B cell (primary cell): ENCODE data around the gene BAHCC1. TPM values are rescaled to one million over a fixed set of nuclear protein-coding genes. Genes with fewer than 3 reads are reported as not detected.

Experiments
- ATAC-seq: fragments of 200-7000 bp; cut with Tn5 transposase; one replicate; pipeline ENCODE4 v1.10.0; 2021; ENCODE audit warnings: low read depth, mild to moderate bottlenecking, moderate number of reproducible peaks, moderate library complexity
- CTCF ChIA-PET: fragments of 350-600 bp; sonication (Branson Sonifier 250); formaldehyde crosslinking; loops from one replicate; lab custom pipeline; 2021; ENCODE audit warnings: antibody characterized with exemption, inconsistent platforms; lab: Charles Lee
- POLR2A ChIA-PET: fragments of 350-600 bp; sonication (Branson Sonifier 250); formaldehyde crosslinking; loops from one replicate; lab custom pipeline; 2021; ENCODE audit warnings: antibody characterized with exemption; lab: Charles Lee
- DNase-seq: peaks from one replicate; pipeline ENCODE4 v3.0.0; 2013
- H2AFZ ChIP-seq: 2 replicates; pipeline ENCODE4 v1.6.1; 2012; ENCODE audit warnings: mild to moderate bottlenecking, low read depth, low read length; ENCODE audit not compliant: insufficient read depth, poor library complexity, severe bottlenecking
- H3K27ac ChIP-seq, 2 donors: 1 replicate in 1 of 2; 2 replicates in 1 of 2; pipeline ENCODE4 v1.5.1; 2012 to 2013; ENCODE audit warnings: low read length in 2 of 2, mild to moderate bottlenecking in 2 of 2, moderate library complexity in 1 of 2
- H3K27me3 ChIP-seq, 4 experiments: fragments of 200-600 bp in 1 of 4; sonication (generic) in 1 of 4; replicated peaks in 1 of 4; 1 replicate in 2 of 4; 2 replicates in 2 of 4; pipeline versions ENCODE4 v1.6.1 to v1.7.0; 2013 to 2016; ENCODE audit warnings: low read length in 3 of 4, mild to moderate bottlenecking in 2 of 4, mixed read lengths in 1 of 4, moderate library complexity in 1 of 4; ENCODE audit not compliant: insufficient read depth in 4 of 4, control insufficient read depth in 3 of 4; ENCODE audit errors: control extremely low read depth in 1 of 4
- H3K36me3 ChIP-seq, 2 experiments: replicated peaks in 1 of 2; 1 replicate in 1 of 2; 2 replicates in 1 of 2; pipeline versions ENCODE4 v1.6.1 to v1.7.1; 2013; ENCODE audit warnings: low read length in 1 of 2; ENCODE audit not compliant: insufficient read depth in 2 of 2, control insufficient read depth in 1 of 2; ENCODE audit errors: control extremely low read depth in 1 of 2, extremely low read depth in 1 of 2
- H3K4me1 ChIP-seq, 2 donors: fragments of 200-600 bp in 1 of 2; sonication (generic) in 1 of 2; 1 replicate in 1 of 2; 2 replicates in 1 of 2; pipeline versions ENCODE4 v1.5.1 to v1.6.1; 2013 to 2017; ENCODE audit warnings: low read length in 2 of 2; ENCODE audit not compliant: control insufficient read depth in 2 of 2, insufficient read depth in 2 of 2
- H3K4me2 ChIP-seq: replicated peaks from 2 replicates; pipeline ENCODE3; 2012; ENCODE audit warnings: mild to moderate bottlenecking, low read depth, low read length; ENCODE audit not compliant: poor library complexity, severe bottlenecking
- H3K4me3 ChIP-seq, 5 experiments: fragments of 200-600 bp in 1 of 5; sonication (generic) in 1 of 5; 1 replicate in 3 of 5; 2 replicates in 2 of 5; pipeline versions ENCODE4 v1.5.1 to v1.7.0; 2011 to 2016; ENCODE audit warnings: low read length in 4 of 5, mild to moderate bottlenecking in 4 of 5, low read depth in 2 of 5, control low read depth in 1 of 5, moderate library complexity in 1 of 5; ENCODE audit not compliant: insufficient read depth in 1 of 5; ENCODE audit errors: control extremely low read depth in 1 of 5, extremely low read depth in 1 of 5
- H3K79me2 ChIP-seq: fragments of 200-600 bp; sonication (generic); one replicate; pipeline ENCODE4 v1.6.0; 2016; ENCODE audit warnings: low read length; ENCODE audit not compliant: control insufficient read depth, insufficient read depth
- H3K9ac ChIP-seq: fragments of 200-600 bp; sonication (generic); 2 replicates; pipeline ENCODE4 v1.6.1; 2017; ENCODE audit warnings: mild to moderate bottlenecking, low read length, moderate library complexity
- H3K9me3 ChIP-seq, 3 donors: one replicate each; pipeline versions ENCODE4 v1.6.1 to v1.7.1; 2013; ENCODE audit warnings: low read length in 2 of 3; ENCODE audit not compliant: control insufficient read depth in 2 of 3, insufficient read depth in 1 of 3; ENCODE audit errors: control extremely low read depth in 1 of 3
- H4K20me1 ChIP-seq: 2 replicates; pipeline ENCODE4 v1.6.0; 2012; ENCODE audit warnings: mild to moderate bottlenecking, low read length; ENCODE audit not compliant: insufficient read depth, control insufficient read depth, poor library complexity, severe bottlenecking
- H3K27ac Mint-ChIP-seq: one replicate; pipeline ENCODE4 v1.8.0; 2021; ENCODE audit warnings: mixed read lengths
- H3K27me3 Mint-ChIP-seq: one replicate; pipeline ENCODE4 v1.8.0; 2021; ENCODE audit warnings: mixed read lengths
- H3K4me1 Mint-ChIP-seq: one replicate; pipeline ENCODE4 v1.8.0; 2021; ENCODE audit warnings: mixed read lengths
- H3K4me3 Mint-ChIP-seq: one replicate; pipeline ENCODE4 v1.8.0; 2021; ENCODE audit warnings: mixed read lengths
- H3K9me3 Mint-ChIP-seq: one replicate; pipeline ENCODE4 v1.8.0; 2022; ENCODE audit warnings: mixed read lengths; ENCODE audit not compliant: insufficient read depth
- EZH2 ChIP-seq: IDR thresholded peaks from 2 replicates; pipeline ENCODE4 v1.6.1; 2012; ENCODE audit warnings: borderline replicate concordance, low read depth, mild to moderate bottlenecking, moderate library complexity, low read length; ENCODE audit not compliant: insufficient read depth, poor library complexity, severe bottlenecking
- WGBS: methylation state at CpG from one replicate; pipeline ENCODE4 v1.1.5; 2013; ENCODE audit warnings: missing lambda C conversion rate; ENCODE audit not compliant: insufficient coverage; 5-methylcytosine and 5-hydroxymethylcytosine counted together
- intact Hi-C: fragments of 100-400 bp; cut with micrococcal nuclease; formaldehyde crosslinking; loops from one replicate; pipeline ENCODE4 v1.10.0; 2022
- polyA plus RNA-seq: library from polyadenylated mRNA; depleted of rRNA; stranded (reverse); fragments of >200 nt; gene quantifications from 2 replicates; pipeline ENCODE4 v1.2.3, GENCODE V29; 2012
- total RNA-seq, 2 donors: library from RNA; stranded (reverse); fragments of 120-200 nt in 1 of 2; gene quantifications; 1 replicate in 1 of 2; 2 replicates in 1 of 2; pipeline versions ENCODE4 v1.2.3 to v1.2.4, GENCODE V29; 2013 to 2022
- TF ChIP-seq, protein P1 (sequence below): fragments of 200-600 bp; IDR thresholded peaks from one replicate; pipeline ENCODE4 v1.8.0; 2022; ENCODE audit warnings: antibody characterized with exemption, mild to moderate bottlenecking

The BAHCC1 gene
- total and polyA plus RNA-seq, 2 donors (not counting 1 experiment from before 2014, with no cell fraction given): 0.12 to 0.48 TPM

DNA sequence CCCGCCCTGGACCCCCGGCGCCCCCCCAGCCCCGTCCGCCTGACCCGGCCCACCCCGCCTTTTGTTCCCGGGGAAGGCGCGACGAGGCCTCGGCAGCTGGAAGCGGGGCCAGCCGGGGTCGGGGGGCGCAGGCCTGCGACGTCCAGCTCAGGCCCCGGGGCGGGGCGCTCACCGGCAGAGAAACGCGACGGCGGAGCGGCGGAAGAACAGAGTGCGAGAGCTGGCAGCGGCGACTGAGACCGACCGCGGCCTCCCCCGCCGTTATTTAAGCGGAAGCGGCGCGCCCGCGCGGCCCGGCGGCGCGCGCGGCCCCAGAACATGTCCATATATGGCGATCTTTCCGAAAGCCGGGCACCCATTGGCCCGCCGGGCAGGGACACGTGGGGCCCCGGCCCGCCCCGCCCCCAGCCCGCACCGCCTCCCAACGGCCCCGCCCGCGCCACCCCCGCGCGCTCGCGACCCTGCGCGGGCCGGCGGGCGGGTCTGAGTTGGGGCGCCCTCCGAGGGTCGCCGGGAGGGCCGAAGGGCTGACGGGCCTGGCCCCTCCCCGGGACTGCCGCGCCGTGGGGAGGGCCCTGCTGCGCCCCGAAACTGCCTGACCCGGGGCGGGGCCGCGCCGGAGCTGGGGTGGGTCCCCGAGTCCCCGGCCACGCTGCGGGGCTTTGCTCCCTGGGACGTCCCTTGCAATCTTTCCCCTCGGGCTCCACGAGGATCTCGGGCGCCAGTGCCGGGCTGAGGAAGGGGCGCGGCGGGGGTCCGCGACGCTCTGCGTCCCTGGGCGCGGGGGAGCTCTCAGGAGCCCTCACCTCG is 117.5 kb downstream of the BAHCC1 start, which contains the start of gene ACTG1:
TSS of gene ACTG1 (minus strand) at position 238 of the 810 bp plus-strand sequence. CDS start 445 bp downstream, outside the sequence.
- CTCF ChIA-PET: interaction anchor here (0.7 to 2.1 kb wide), 8 partner anchors 10 to 221 kb away, joined by 3 to 8 read pairs (median 4); partner anchors contain the start of gene FAAP100
- peak within 1 kb of the TSS; percentile 74 for H2AFZ ChIP-seq

More for the DNA sequence above, 117.5 kb downstream of the BAHCC1 start, which contains the start of gene ACTG1:
- WGBS: under 1% methylated on average over 111 of the region's 111 CpGs
- Histone ChIP-seq H3K79me2 (peaks cover 66% of the 10 kb centered on the region), H3K9me3 (no peaks in the 10 kb centered on the region), H3K27ac (peak within 1 kb of the TSS; percentile 89 to 97), H4K20me1 (peaks cover 44% of the 10 kb centered on the region), H3K27me3 (no peaks in the 10 kb centered on the region), H3K4me2 (peak within 1 kb of the TSS; percentile 99), H3K9ac (peak within 1 kb of the TSS; percentile 93), H3K36me3 (peaks cover 0 to 42% of the 10 kb centered on the region in 2 experiments), H3K4me3 (peak within 1 kb of the TSS; percentile 71 to 96 (median 86)), H3K4me1 (peaks cover 46 to 69% of the 10 kb centered on the region in 2 donors)
- DNase-seq (peak; percentile 95), ATAC-seq (peak; percentile 42)
- POLR2A ChIA-PET: interaction anchor here (0.6 to 4.8 kb wide), 10 partner anchors 24 to 321 kb away, joined by 3 to 33 read pairs (median 4); partner anchors contain the start of genes BAHCC1 and FAAP100
- Mint-ChIP-seq H3K4me1 (peaks cover 67% of the 10 kb centered on the region), H3K4me3 (peak within 1 kb of the TSS; percentile 97), H3K27me3 (no peaks in the 10 kb centered on the region), H3K27ac (peak within 1 kb of the TSS; percentile 96), H3K9me3 (no peaks in the 10 kb centered on the region)
- intact Hi-C loops: loop anchor here (1.0 to 10.0 kb wide), 7 partner anchors 29 to 1715 kb away; partner anchors contain the start of genes CBX8, FAAP100, SLC25A10 and SLC38A10
- TF ChIP-seq EZH2: no peak
- TF ChIP-seq, protein P1, sequence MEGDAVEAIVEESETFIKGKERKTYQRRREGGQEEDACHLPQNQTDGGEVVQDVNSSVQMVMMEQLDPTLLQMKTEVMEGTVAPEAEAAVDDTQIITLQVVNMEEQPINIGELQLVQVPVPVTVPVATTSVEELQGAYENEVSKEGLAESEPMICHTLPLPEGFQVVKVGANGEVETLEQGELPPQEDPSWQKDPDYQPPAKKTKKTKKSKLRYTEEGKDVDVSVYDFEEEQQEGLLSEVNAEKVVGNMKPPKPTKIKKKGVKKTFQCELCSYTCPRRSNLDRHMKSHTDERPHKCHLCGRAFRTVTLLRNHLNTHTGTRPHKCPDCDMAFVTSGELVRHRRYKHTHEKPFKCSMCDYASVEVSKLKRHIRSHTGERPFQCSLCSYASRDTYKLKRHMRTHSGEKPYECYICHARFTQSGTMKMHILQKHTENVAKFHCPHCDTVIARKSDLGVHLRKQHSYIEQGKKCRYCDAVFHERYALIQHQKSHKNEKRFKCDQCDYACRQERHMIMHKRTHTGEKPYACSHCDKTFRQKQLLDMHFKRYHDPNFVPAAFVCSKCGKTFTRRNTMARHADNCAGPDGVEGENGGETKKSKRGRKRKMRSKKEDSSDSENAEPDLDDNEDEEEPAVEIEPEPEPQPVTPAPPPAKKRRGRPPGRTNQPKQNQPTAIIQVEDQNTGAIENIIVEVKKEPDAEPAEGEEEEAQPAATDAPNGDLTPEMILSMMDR: no peak
